ENCODE data around the gene ASPSCR1. TPM values are rescaled to one million over a fixed set of nuclear protein-coding genes. Genes with fewer than 3 reads are reported as not detected.

The ASPSCR1 gene
- total and polyA plus RNA-seq, 2 of the 4 experiments (the other 2 are of a cell fraction) = 7.2 to 17.2 TPM

- Histone ChIP-seq H4K8ac (ENCODE audit: low read depth in 2 of 2, low read length in 2 of 2) (no peak overlapping the region), H2BK5ac (ENCODE audit: low read depth, low read length, poor library complexity, severe bottlenecking) (no peak overlapping the region), H3K14ac (replicated peaks; ENCODE audit: low read depth, low read length) (no peak overlapping the region), H3K23ac (ENCODE audit: low read depth, low read length) (no peak overlapping the region), H2AFZ (replicated peaks; ENCODE audit: low read length, poor library complexity) (no peak overlapping the region), H2AK9ac (replicated peaks; ENCODE audit: low read depth, low read length, poor library complexity) (no peak overlapping the region), H2BK120ac (ENCODE audit: low read depth, low read length) (no peak overlapping the region), H3K4ac (ENCODE audit: low read depth, low read length) (no peak overlapping the region), H3K27ac (ENCODE audit: insufficient read depth, low read length) (no peak overlapping the region), H3K18ac (ENCODE audit: low read depth, low read length) (no peak overlapping the region), H3K36me3 (ENCODE audit: control insufficient read depth, insufficient read depth, low read length) (peaks cover 10% of the 10 kb centered on the region; the same call in 1 of the 2 replicates), H2BK20ac (ENCODE audit: low read depth, low read length) (no peak overlapping the region), H3K4me2 (ENCODE audit: low read depth, low read length) (no peak overlapping the region), H4K91ac (ENCODE audit: insufficient read depth, low read depth, low read length) (no peak overlapping the region), H4K20me1 (ENCODE audit: insufficient read depth, low read length) (no peaks in the 10 kb centered on the region; the same call in 1 of the 2 replicates), H4K5ac (ENCODE audit: low read depth, low read length) (no peak overlapping the region), H3K9me1 (ENCODE audit: insufficient read depth, low read length) (no peaks in the 10 kb centered on the region), H2AK5ac (ENCODE audit: low read depth, low read length) (no peak overlapping the region), H3K9ac (ENCODE audit: low read depth, low read length) (no peak overlapping the region), H3K4me1 (ENCODE audit: control insufficient read depth, insufficient read depth, low read length) (no peaks in the 10 kb centered on the region), H3K4me3 (ENCODE audit: insufficient read depth, low read depth, low read length) (no peak overlapping the region), H3K79me1 (ENCODE audit: low read depth in 1 of 2, low read length in 2 of 2) (0 out of 4 replicates have a peak, but pooled peaks cover 0 to 3% of the 10 kb centered on the region in 2 experiments), H3K56ac (ENCODE audit: extremely low read depth, insufficient read depth, low read length) (no peak overlapping the region), H2BK15ac (ENCODE audit: low read depth, low read length) (no peak overlapping the region), H3K27me3 (ENCODE audit: control insufficient read depth, insufficient read depth, low read length) (no peaks in the 10 kb centered on the region), H3K9me3 (ENCODE audit: control insufficient read depth, insufficient read depth, low read length) (no peaks in the 10 kb centered on the region)
- in situ Hi-C loops (cut with MboI; ENCODE audit: low sequenced_read_pairs) (no loop called here), dilution Hi-C loops (cut with HindIII; ENCODE audit: low sequenced_read_pairs, unreplicated experiment) (no loop called here), intact Hi-C loops (cut with micrococcal nuclease) (no loop called here)
- no TSS peak for BruUV-seq (replicated peaks)
- ChIA-PET CTCF (no interaction called here), POLR2A (ENCODE audit: unreplicated experiment) (no interaction called here)
- ATAC-seq (ENCODE audit: low read depth) (no peak), DNase-seq (no peak)
- WGBS, 2 experiments (ENCODE audit: extremely low coverage in 2 of 2, insufficient read length in 1 of 2) = 66% methylated on average over 7 of the region's 23 CpGs; no CpG with 5 or more reads in 1 of the 2 experiments
- TF ChIP-seq RFX5 (IDR thresholded peaks at IDR 0.05; ENCODE audit: low read depth, low read length) (no peak), MAFK (IDR thresholded peaks at IDR 0.05; ENCODE audit: low read depth, low read length) (no peak), NFE2L2 (IDR thresholded peaks at IDR 0.05; ENCODE audit: low read depth, low read length) (no peak), FOS (IDR thresholded peaks at IDR 0.05; ENCODE audit: low read depth, low read length) (no peak), MXI1 (IDR thresholded peaks at IDR 0.05; ENCODE audit: borderline replicate concordance, low read depth, low read length) (no peak), BHLHE40 (IDR thresholded peaks at IDR 0.05; ENCODE audit: low read depth, low read length) (no peak), RAD21 (IDR thresholded peaks at IDR 0.05; ENCODE audit: low read length) (no peak), POLR2A (IDR thresholded peaks at IDR 0.05; ENCODE audit: low read depth, low read length) (no peak), RCOR1 (IDR thresholded peaks at IDR 0.05; ENCODE audit: insufficient replicate concordance, low read length) (no peak), USF2 (IDR thresholded peaks at IDR 0.05; ENCODE audit: low read depth, low read length) (no peak)
Observed at GRCh38 chr17:82014432-82014831, 37.0 kb downstream of the ASPSCR1 start.
